ENCODE data around the gene PIGM. TPM values are rescaled to one million over a fixed set of nuclear protein-coding genes. Genes with fewer than 3 reads are reported as not detected.

PIGM gene
- total and polyA plus RNA-seq, 5 donors from 2014 or later = 3.6 to 5.5 (median 4.5) TPM

- ATAC-seq (ENCODE audit: low read depth in 2 of 2) = no peak
These were observed 49.5 kb downstream of the PIGM start for GRCh38 chr1:159982280-159982679.

DNA sequence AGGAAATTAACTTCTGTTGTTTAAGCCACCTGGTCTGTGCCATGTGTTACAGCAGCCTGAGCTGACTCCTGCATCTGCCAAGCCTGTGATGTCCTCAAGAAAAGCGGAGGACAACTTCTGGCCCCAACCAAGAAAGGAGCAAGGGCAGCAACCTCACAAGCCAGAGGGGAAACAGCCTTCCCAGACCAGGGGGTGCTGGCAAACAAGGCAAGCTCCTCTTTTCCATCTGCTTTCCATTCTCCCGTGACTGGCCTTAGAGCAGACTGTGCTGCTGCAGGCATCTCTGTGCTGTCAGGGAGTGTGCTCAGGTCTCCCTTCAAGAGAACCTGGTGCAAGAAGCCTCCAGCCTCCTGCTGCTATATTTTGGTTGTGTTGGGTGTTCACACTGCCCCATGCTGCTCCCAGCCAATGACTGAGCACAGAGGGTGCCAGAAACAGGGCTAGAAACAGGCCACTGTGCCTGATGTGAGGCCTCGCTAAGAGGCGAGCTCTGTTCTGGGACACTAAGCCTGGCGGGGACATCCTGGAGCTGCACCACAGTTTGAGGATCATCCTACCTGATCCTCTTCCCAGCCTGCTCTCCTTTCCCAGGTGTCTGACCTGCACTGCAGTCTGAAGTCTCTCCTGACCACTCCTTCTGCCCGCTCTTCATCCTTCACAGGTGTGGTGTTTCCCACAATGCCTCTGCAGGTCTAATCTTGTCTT lies 50.3 kb downstream of the PIGM start:
- no peaks in the 10 kb centered on the region for H3K36me3 ChIP-seq (ENCODE audit: control insufficient read depth, insufficient read depth, low read length)
- no peak overlapping the region for H3K4me3 Mint-ChIP-seq
- no peak overlapping the region for H3K4me3 ChIP-seq (ENCODE audit: low read depth, low read length)
- H3K36me3 Mint-ChIP-seq = no peaks in the 10 kb centered on the region
- peaks cover 47% of the 10 kb centered on the region for H3K27me3 Mint-ChIP-seq
- no peak overlapping the region for H3K27ac Mint-ChIP-seq
- DNase-seq (no peak), ATAC-seq (ENCODE audit: low read depth in 2 of 2) (no peak)
- H3K27me3 ChIP-seq (ENCODE audit: control insufficient read depth, insufficient read depth, low read length) = peaks cover 18% of the 10 kb centered on the region
- H3K4me1 Mint-ChIP-seq = peaks cover 0 to 4% (median 0%) of the 10 kb centered on the region in 4 donors
- H3K9me3 ChIP-seq (ENCODE audit: control insufficient read depth in 2 of 2, low read length in 2 of 2) = no peaks in the 10 kb centered on the region
- H3K4me1 ChIP-seq (ENCODE audit: control insufficient read depth, insufficient read depth, low read length, poor library complexity, severe bottlenecking) = no peaks in the 10 kb centered on the region
- no peak overlapping the region for H3K27ac ChIP-seq (ENCODE audit: insufficient read depth, low read length, poor library complexity, severe bottlenecking)
- H3K9me3 Mint-ChIP-seq = no peaks in the 10 kb centered on the region

More at GRCh38 chr1:159982280-159982679, 49.5 kb downstream of the PIGM start:
- Mint-ChIP-seq H3K4me1 (peaks cover 0 to 4% (median 0%) of the 10 kb centered on the region in 4 donors), H3K36me3 (no peaks in the 10 kb centered on the region), H3K9me3 (no peaks in the 10 kb centered on the region), H3K27me3 (peaks cover 45% of the 10 kb centered on the region), H3K4me3 (no peak overlapping the region), H3K27ac (no peak overlapping the region)
- no peak for DNase-seq
- Histone ChIP-seq H3K36me3 (ENCODE audit: control insufficient read depth, insufficient read depth, low read length) (no peaks in the 10 kb centered on the region), H3K4me1 (ENCODE audit: control insufficient read depth, insufficient read depth, low read length, poor library complexity, severe bottlenecking) (no peaks in the 10 kb centered on the region), H3K27ac (ENCODE audit: insufficient read depth, low read length, poor library complexity, severe bottlenecking) (no peak overlapping the region), H3K9me3 (ENCODE audit: control insufficient read depth in 2 of 2, low read length in 2 of 2) (no peaks in the 10 kb centered on the region), H3K27me3 (ENCODE audit: control insufficient read depth, insufficient read depth, low read length) (peaks cover 16% of the 10 kb centered on the region), H3K4me3 (ENCODE audit: low read depth, low read length) (no peak overlapping the region)

DNA sequence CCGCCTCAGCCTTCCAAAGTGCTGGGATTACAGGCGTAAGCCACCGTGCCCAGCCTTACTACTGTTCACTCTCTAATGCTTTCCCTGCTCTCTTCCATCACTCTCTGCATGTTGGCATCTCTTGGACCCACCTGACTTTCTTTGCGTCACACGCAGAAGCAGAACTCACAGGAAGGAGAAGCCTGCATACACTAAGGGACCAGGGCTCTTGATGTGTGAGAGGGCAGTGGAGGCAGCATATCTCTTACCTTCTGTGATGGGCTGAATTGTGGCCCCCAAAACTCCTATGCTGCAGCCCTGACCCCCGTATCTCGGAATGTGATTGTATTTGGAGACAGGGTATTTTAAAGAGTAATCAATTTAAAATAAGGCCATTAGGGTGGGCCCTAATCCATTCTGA lies 51.0 kb downstream of the PIGM start:
- Mint-ChIP-seq H3K27me3 (peaks cover 40% of the 10 kb centered on the region), H3K4me1 (peaks cover 0 to 4% (median 0%) of the 10 kb centered on the region in 4 donors), H3K36me3 (no peaks in the 10 kb centered on the region), H3K27ac (no peak overlapping the region), H3K9me3 (no peaks in the 10 kb centered on the region), H3K4me3 (no peak overlapping the region)
- Histone ChIP-seq H3K4me1 (ENCODE audit: control insufficient read depth, insufficient read depth, low read length, poor library complexity, severe bottlenecking) (no peaks in the 10 kb centered on the region), H3K27me3 (ENCODE audit: control insufficient read depth, insufficient read depth, low read length) (peaks cover 20% of the 10 kb centered on the region), H3K36me3 (ENCODE audit: control insufficient read depth, insufficient read depth, low read length) (no peaks in the 10 kb centered on the region), H3K9me3 (ENCODE audit: control insufficient read depth in 2 of 2, low read length in 2 of 2) (no peaks in the 10 kb centered on the region), H3K4me3 (ENCODE audit: low read depth, low read length) (no peak overlapping the region), H3K27ac (ENCODE audit: insufficient read depth, low read length, poor library complexity, severe bottlenecking) (no peak overlapping the region)
- ATAC-seq (ENCODE audit: low read depth in 2 of 2) (no peak), DNase-seq (no peak)

DNA sequence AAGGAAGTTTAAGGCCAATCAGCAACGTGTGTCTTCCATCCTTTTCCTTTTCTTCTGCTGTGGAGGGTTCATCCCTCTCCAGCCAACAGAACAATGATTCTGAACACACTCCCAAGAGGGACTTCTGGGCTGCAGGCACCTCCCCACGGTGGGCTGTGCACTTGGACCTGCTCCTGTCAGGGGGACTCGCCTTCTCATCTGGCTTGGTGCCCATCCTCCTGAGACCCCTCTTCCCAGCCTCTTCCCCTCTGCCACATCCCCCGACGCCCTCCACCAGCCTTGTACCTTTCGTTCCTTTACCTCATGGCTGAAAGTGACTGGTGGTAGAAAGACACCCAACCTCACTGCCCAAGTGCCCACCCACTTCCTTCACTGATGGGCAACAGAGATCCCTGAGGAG lies 51.7 kb downstream of the PIGM start:
- H3K4me3 Mint-ChIP-seq = no peak overlapping the region
- DNase-seq (no peak), ATAC-seq (ENCODE audit: low read depth in 2 of 2) (no peak)
- H3K4me1 ChIP-seq (ENCODE audit: control insufficient read depth, insufficient read depth, low read length, poor library complexity, severe bottlenecking) = no peaks in the 10 kb centered on the region
- H3K9me3 ChIP-seq (ENCODE audit: control insufficient read depth in 2 of 2, low read length in 2 of 2) = no peaks in the 10 kb centered on the region
- no peaks in the 10 kb centered on the region for H3K36me3 Mint-ChIP-seq
- H3K27me3 Mint-ChIP-seq = peaks cover 40% of the 10 kb centered on the region
- H3K4me3 ChIP-seq (ENCODE audit: low read depth, low read length) = no peak overlapping the region
- H3K27ac Mint-ChIP-seq = no peak overlapping the region
- no peak overlapping the region for H3K27ac ChIP-seq (ENCODE audit: insufficient read depth, low read length, poor library complexity, severe bottlenecking)
- H3K36me3 ChIP-seq (ENCODE audit: control insufficient read depth, insufficient read depth, low read length) = no peaks in the 10 kb centered on the region
- H3K27me3 ChIP-seq (ENCODE audit: control insufficient read depth, insufficient read depth, low read length) = peaks cover 26% of the 10 kb centered on the region
- H3K4me1 Mint-ChIP-seq = peaks cover 0 to 4% (median 0%) of the 10 kb centered on the region in 4 donors
- H3K9me3 Mint-ChIP-seq = no peaks in the 10 kb centered on the region

DNA sequence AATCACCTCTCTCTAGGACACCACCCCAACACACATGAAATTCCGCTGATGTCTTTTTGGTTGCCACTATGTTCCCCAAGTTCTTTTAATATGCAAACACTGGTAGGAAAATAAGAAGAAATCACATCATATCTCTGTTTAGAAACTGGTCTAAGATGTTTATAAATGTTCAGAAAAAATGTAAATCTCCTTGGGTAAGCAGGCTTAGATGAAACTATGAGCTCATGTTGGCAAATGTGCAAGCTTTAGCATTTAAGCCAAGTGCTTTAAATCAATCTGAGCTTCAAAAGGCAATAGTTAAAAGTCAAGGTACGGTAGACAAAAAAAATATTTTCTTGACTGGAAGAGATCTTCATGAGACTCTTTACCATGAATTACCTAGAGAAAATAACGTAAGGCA lies 52.5 kb downstream of the PIGM start:
- H3K27me3 Mint-ChIP-seq = peaks cover 40% of the 10 kb centered on the region
- no peak for ATAC-seq (ENCODE audit: low read depth in 2 of 2)
- no peak for DNase-seq
- H3K9me3 Mint-ChIP-seq = no peaks in the 10 kb centered on the region
- H3K4me3 Mint-ChIP-seq = no peak overlapping the region
- H3K27ac Mint-ChIP-seq = no peak overlapping the region
- H3K36me3 Mint-ChIP-seq = no peaks in the 10 kb centered on the region
- no peak overlapping the region for H3K27ac ChIP-seq (ENCODE audit: insufficient read depth, low read length, poor library complexity, severe bottlenecking)
- H3K27me3 ChIP-seq (ENCODE audit: control insufficient read depth, insufficient read depth, low read length) = peaks cover 25% of the 10 kb centered on the region
- H3K36me3 ChIP-seq (ENCODE audit: control insufficient read depth, insufficient read depth, low read length) = no peaks in the 10 kb centered on the region
- H3K4me1 Mint-ChIP-seq = peaks cover 0 to 4% (median 0%) of the 10 kb centered on the region in 4 donors
- H3K4me3 ChIP-seq (ENCODE audit: low read depth, low read length) = no peak overlapping the region
- H3K9me3 ChIP-seq (ENCODE audit: control insufficient read depth in 2 of 2, low read length in 2 of 2) = no peaks in the 10 kb centered on the region
- no peaks in the 10 kb centered on the region for H3K4me1 ChIP-seq (ENCODE audit: control insufficient read depth, insufficient read depth, low read length, poor library complexity, severe bottlenecking)

DNA sequence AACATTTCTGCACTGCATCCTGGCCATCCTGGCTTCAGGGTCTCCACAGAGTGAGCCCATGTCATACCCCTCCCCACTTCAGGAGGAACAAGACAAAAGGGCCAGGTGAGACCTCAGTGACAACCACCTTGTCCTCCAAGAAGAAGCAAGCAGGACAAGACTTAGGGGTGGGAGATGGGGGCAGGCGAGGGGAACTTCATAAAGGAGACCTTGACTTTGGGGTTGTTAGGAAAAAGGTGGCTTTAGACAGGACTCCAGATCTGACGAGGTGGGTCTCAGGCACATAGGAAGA lies 53.7 kb downstream of the PIGM start:
- no peak for DNase-seq
- Mint-ChIP-seq H3K27ac (no peak overlapping the region), H3K9me3 (no peaks in the 10 kb centered on the region), H3K4me1 (peaks cover 0 to 4% (median 0%) of the 10 kb centered on the region in 4 donors), H3K36me3 (no peaks in the 10 kb centered on the region), H3K27me3 (peaks cover 36% of the 10 kb centered on the region), H3K4me3 (no peak overlapping the region)
- Histone ChIP-seq H3K4me1 (ENCODE audit: control insufficient read depth, insufficient read depth, low read length, poor library complexity, severe bottlenecking) (no peaks in the 10 kb centered on the region), H3K9me3 (ENCODE audit: control insufficient read depth in 2 of 2, low read length in 2 of 2) (no peaks in the 10 kb centered on the region), H3K4me3 (ENCODE audit: low read depth, low read length) (no peak overlapping the region), H3K36me3 (ENCODE audit: control insufficient read depth, insufficient read depth, low read length) (no peaks in the 10 kb centered on the region), H3K27ac (ENCODE audit: insufficient read depth, low read length, poor library complexity, severe bottlenecking) (no peak overlapping the region), H3K27me3 (ENCODE audit: control insufficient read depth, insufficient read depth, low read length) (peaks cover 18% of the 10 kb centered on the region)
- no peak for ATAC-seq (ENCODE audit: low read depth in 2 of 2)

- no peaks in the 10 kb centered on the region for H3K9me3 ChIP-seq (ENCODE audit: control insufficient read depth in 2 of 2, low read length in 2 of 2)
- H3K27ac ChIP-seq (ENCODE audit: insufficient read depth, low read length, poor library complexity, severe bottlenecking) = no peak overlapping the region
- Mint-ChIP-seq H3K9me3 (no peaks in the 10 kb centered on the region), H3K36me3 (no peaks in the 10 kb centered on the region), H3K27ac (no peak overlapping the region), H3K4me1 (peaks cover 0 to 4% (median 0%) of the 10 kb centered on the region in 4 donors), H3K4me3 (no peak overlapping the region), H3K27me3 (peaks cover 36% of the 10 kb centered on the region)
- ATAC-seq (ENCODE audit: low read depth in 2 of 2) (no peak), DNase-seq (no peak)
- H3K36me3 ChIP-seq (ENCODE audit: control insufficient read depth, insufficient read depth, low read length) = no peaks in the 10 kb centered on the region
- H3K4me3 ChIP-seq (ENCODE audit: low read depth, low read length) = no peak overlapping the region
- H3K4me1 ChIP-seq (ENCODE audit: control insufficient read depth, insufficient read depth, low read length, poor library complexity, severe bottlenecking) = no peaks in the 10 kb centered on the region
- H3K27me3 ChIP-seq (ENCODE audit: control insufficient read depth, insufficient read depth, low read length) = peaks cover 16% of the 10 kb centered on the region
These were observed 54.3 kb downstream of the PIGM start for GRCh38 chr1:159977364-159978106.
